NCI-H1436 treated with DMSO at 0.1 percent for 48 hours (cell line): ENCODE measurements around the gene KCTD11.
"Not testable (repeated sequence)": the region's sequence is repeated elsewhere in the genome, so short reads cannot be mapped to it uniquely, and the experiment has no call there.

Experiments used
- DNase-seq: peaks from one replicate; lab custom pipeline; 2025; lab: John Stamatoyannopoulos, UW

The KCTD11 gene

GRCh38 chr17:7322520-7323194, 29.3 kb upstream of the KCTD11 start:
- no peak for DNase-seq

- no peak for DNase-seq
Measured at GRCh38 chr17:7323731-7324437, 28.1 kb upstream of the KCTD11 start.

GRCh38 chr17:7324438-7324779, 27.6 kb upstream of the KCTD11 start:
- no peak for DNase-seq

- no peak for DNase-seq
Measured at GRCh38 chr17:7325031-7325528, 26.9 kb upstream of the KCTD11 start.

- DNase-seq, result no peak
Measured at GRCh38 chr17:7326186-7326585, 25.8 kb upstream of the KCTD11 start.

GRCh38 chr17:7327056-7327455, 24.9 kb upstream of the KCTD11 start:
- no peak for DNase-seq

- DNase-seq, result no peak
Measured at GRCh38 chr17:7327501-7327900, 24.5 kb upstream of the KCTD11 start.

- no peak for DNase-seq
Measured at GRCh38 chr17:7328009-7328408, 24.0 kb upstream of the KCTD11 start.

- DNase-seq, result no peak
Measured at GRCh38 chr17:7328840-7329373, 23.1 kb upstream of the KCTD11 start, which contains the start of gene NEURL4. Gene NEURL4 (minus strand): TSS chr17:7329335. CDS start chr17:7329312, 23 bp downstream.

GRCh38 chr17:7329374-7329996, 22.5 kb upstream of the KCTD11 start:
- DNase-seq, result peak; percentile 93

GRCh38 chr17:7329997-7330637, 21.8 kb upstream of the KCTD11 start:
- DNase-seq, result no peak

- no peak for DNase-seq
Measured at GRCh38 chr17:7330638-7331015, 21.3 kb upstream of the KCTD11 start.

- no peak for DNase-seq
Measured at GRCh38 chr17:7332111-7332510, 19.9 kb upstream of the KCTD11 start.

- not testable (repeated sequence) for DNase-seq
Measured at GRCh38 chr17:7332600-7333069, 19.3 kb upstream of the KCTD11 start.

- no peak for DNase-seq
Measured at GRCh38 chr17:7334938-7335538, 16.9 kb upstream of the KCTD11 start.

- not testable (repeated sequence) for DNase-seq
Measured at GRCh38 chr17:7335765-7336164, 16.2 kb upstream of the KCTD11 start.

- DNase-seq, result no peak
Measured at GRCh38 chr17:7336240-7337175, 15.5 kb upstream of the KCTD11 start, which contains the start of gene ACAP1. Gene ACAP1 (plus strand): TSS chr17:7336529. CDS start chr17:7336735, 206 bp downstream.

- not testable (repeated sequence) for DNase-seq
Measured at GRCh38 chr17:7337600-7337999, 14.4 kb upstream of the KCTD11 start.

GRCh38 chr17:7340179-7340578, 11.8 kb upstream of the KCTD11 start:
- DNase-seq, result no peak

GRCh38 chr17:7341842-7342241, 10.1 kb upstream of the KCTD11 start:
- no peak for DNase-seq
